Measurements from ENCODE around the gene EXOC4. TPM values are rescaled to one million over a fixed set of nuclear protein-coding genes. Genes with fewer than 3 reads are reported as not detected.

The EXOC4 gene
- total RNA-seq, 2 donors from 2014 or later: 48.9 to 102 TPM

- H3K4me3 ChIP-seq: no peak overlapping the region
- TF ChIP-seq POLR2A (IDR thresholded peaks at IDR 0.05) (no peak), POLR2AphosphoS5 (IDR thresholded peaks at IDR 0.05) (no peak), CTCF (IDR thresholded peaks at IDR 0.05) (no peak)
- no peaks in the 10 kb centered on the region for H3K36me3 ChIP-seq
- intact Hi-C loops (cut with DNase I): no loop called here
- no peaks in the 10 kb centered on the region for H3K27me3 ChIP-seq (replicated peaks; ENCODE audit: insufficient read depth)
- no peaks in the 10 kb centered on the region for H3K9me3 ChIP-seq
- H3K4me1 ChIP-seq (replicated peaks): no peaks in the 10 kb centered on the region
- WGBS: 96% methylated on average over 2 of the region's 2 CpGs
- DNase-seq (ENCODE audit: low spot score): no peak
- no peak overlapping the region for H3K27ac ChIP-seq
Measured at GRCh38 chr7:133851411-133851810, 598.5 kb downstream of the EXOC4 start.

- peak; percentile 62 for DNase-seq (ENCODE audit: low spot score)
- TF ChIP-seq CTCF (IDR thresholded peaks at IDR 0.05): peak in 3 of 4 experiments; percentile 30 to 63 (median 43)
- no peak for TF ChIP-seq POLR2A (IDR thresholded peaks at IDR 0.05)
- peak; percentile 56 for TF ChIP-seq POLR2AphosphoS5 (IDR thresholded peaks at IDR 0.05)
- 30% methylated on average over 6 of the region's 6 CpGs for WGBS
Measured at GRCh38 chr7:133853706-133854276, 600.9 kb downstream of the EXOC4 start.

GRCh38 chr7:133854739-133855138, 601.9 kb downstream of the EXOC4 start:
- DNase-seq (ENCODE audit: low spot score): peak; percentile 12
- H3K4me1 ChIP-seq (replicated peaks): no peaks in the 10 kb centered on the region
- no peaks in the 10 kb centered on the region for H3K27me3 ChIP-seq (replicated peaks; ENCODE audit: insufficient read depth)
- intact Hi-C loops (cut with DNase I): no loop called here
- no peak overlapping the region for H3K27ac ChIP-seq
- H3K9me3 ChIP-seq: no peaks in the 10 kb centered on the region
- no peaks in the 10 kb centered on the region for H3K36me3 ChIP-seq
- TF ChIP-seq CTCF (IDR thresholded peaks at IDR 0.05) (peak in 3 of 4 experiments; percentile 20 to 40 (median 34)), POLR2AphosphoS5 (IDR thresholded peaks at IDR 0.05) (no peak)
- H3K4me3 ChIP-seq: no peak overlapping the region

More at GRCh38 chr7:133853706-133854276, 600.9 kb downstream of the EXOC4 start:
- no peaks in the 10 kb centered on the region for H3K9me3 ChIP-seq
- no peak overlapping the region for H3K27ac ChIP-seq
- intact Hi-C loops (cut with DNase I): no loop called here
- H3K27me3 ChIP-seq (replicated peaks; ENCODE audit: insufficient read depth): no peaks in the 10 kb centered on the region
- H3K36me3 ChIP-seq: no peaks in the 10 kb centered on the region
- no peak overlapping the region for H3K4me3 ChIP-seq
- H3K4me1 ChIP-seq (replicated peaks): no peaks in the 10 kb centered on the region

GRCh38 chr7:133857376-133858119, 604.7 kb downstream of the EXOC4 start:
- no peaks in the 10 kb centered on the region for H3K9me3 ChIP-seq
- WGBS: 93% methylated on average over 19 of the region's 23 CpGs
- no peak overlapping the region for H3K4me3 ChIP-seq
- no peak for DNase-seq (ENCODE audit: low spot score)
- intact Hi-C loops (cut with DNase I): no loop called here
- TF ChIP-seq POLR2A (IDR thresholded peaks at IDR 0.05) (no peak), POLR2AphosphoS5 (IDR thresholded peaks at IDR 0.05) (no peak), CTCF (IDR thresholded peaks at IDR 0.05) (no peak)
- no peaks in the 10 kb centered on the region for H3K27me3 ChIP-seq (replicated peaks; ENCODE audit: insufficient read depth)
- no peaks in the 10 kb centered on the region for H3K4me1 ChIP-seq (replicated peaks)
- no peaks in the 10 kb centered on the region for H3K36me3 ChIP-seq
- H3K27ac ChIP-seq: no peak overlapping the region

GRCh38 chr7:133858311-133858710, 605.4 kb downstream of the EXOC4 start:
- WGBS: 77% methylated on average over 6 of the region's 6 CpGs
- DNase-seq (ENCODE audit: low spot score): no peak
- TF ChIP-seq CTCF (IDR thresholded peaks at IDR 0.05) (no peak), POLR2A (IDR thresholded peaks at IDR 0.05) (no peak), POLR2AphosphoS5 (IDR thresholded peaks at IDR 0.05) (no peak)

More at GRCh38 chr7:133858311-133858710, 605.4 kb downstream of the EXOC4 start:
- Histone ChIP-seq H3K36me3 (no peaks in the 10 kb centered on the region), H3K27ac (no peak overlapping the region), H3K27me3 (replicated peaks; ENCODE audit: insufficient read depth) (no peaks in the 10 kb centered on the region), H3K9me3 (no peaks in the 10 kb centered on the region), H3K4me3 (no peak overlapping the region), H3K4me1 (replicated peaks) (no peaks in the 10 kb centered on the region)
- intact Hi-C loops (cut with DNase I): no loop called here
